GM21526 (cell line): Measurements from ENCODE around the gene PODXL2.
A peak's percentile ranks its signal among the peaks of the same experiment; 100 is the strongest.

Experiments
- ATAC-seq: cut with Tn5 transposase; IDR thresholded peaks from one replicate; pipeline ENCODE4 v1.9.1; 2021; ENCODE audit warnings: moderate library complexity; ENCODE audit not compliant: unreplicated experiment, low FRiP score

The PODXL2 gene, protein sequence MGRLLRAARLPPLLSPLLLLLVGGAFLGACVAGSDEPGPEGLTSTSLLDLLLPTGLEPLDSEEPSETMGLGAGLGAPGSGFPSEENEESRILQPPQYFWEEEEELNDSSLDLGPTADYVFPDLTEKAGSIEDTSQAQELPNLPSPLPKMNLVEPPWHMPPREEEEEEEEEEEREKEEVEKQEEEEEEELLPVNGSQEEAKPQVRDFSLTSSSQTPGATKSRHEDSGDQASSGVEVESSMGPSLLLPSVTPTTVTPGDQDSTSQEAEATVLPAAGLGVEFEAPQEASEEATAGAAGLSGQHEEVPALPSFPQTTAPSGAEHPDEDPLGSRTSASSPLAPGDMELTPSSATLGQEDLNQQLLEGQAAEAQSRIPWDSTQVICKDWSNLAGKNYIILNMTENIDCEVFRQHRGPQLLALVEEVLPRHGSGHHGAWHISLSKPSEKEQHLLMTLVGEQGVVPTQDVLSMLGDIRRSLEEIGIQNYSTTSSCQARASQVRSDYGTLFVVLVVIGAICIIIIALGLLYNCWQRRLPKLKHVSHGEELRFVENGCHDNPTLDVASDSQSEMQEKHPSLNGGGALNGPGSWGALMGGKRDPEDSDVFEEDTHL

GRCh38 chr3:127628788-127629466, at the start of gene PODXL2:
Gene PODXL2 (plus strand): TSS chr3:127629185. CDS start chr3:127629220, 35 bp downstream.
- peak; percentile 45 for ATAC-seq

- ATAC-seq = no peak
These were observed 48.5 kb upstream of the PODXL2 start for GRCh38 chr3:127580327-127581060.

GRCh38 chr3:127584734-127585133, 44.3 kb upstream of the PODXL2 start:
- ATAC-seq = no peak

GRCh38 chr3:127585163-127585812, 43.7 kb upstream of the PODXL2 start:
- ATAC-seq = no peak

DNA sequence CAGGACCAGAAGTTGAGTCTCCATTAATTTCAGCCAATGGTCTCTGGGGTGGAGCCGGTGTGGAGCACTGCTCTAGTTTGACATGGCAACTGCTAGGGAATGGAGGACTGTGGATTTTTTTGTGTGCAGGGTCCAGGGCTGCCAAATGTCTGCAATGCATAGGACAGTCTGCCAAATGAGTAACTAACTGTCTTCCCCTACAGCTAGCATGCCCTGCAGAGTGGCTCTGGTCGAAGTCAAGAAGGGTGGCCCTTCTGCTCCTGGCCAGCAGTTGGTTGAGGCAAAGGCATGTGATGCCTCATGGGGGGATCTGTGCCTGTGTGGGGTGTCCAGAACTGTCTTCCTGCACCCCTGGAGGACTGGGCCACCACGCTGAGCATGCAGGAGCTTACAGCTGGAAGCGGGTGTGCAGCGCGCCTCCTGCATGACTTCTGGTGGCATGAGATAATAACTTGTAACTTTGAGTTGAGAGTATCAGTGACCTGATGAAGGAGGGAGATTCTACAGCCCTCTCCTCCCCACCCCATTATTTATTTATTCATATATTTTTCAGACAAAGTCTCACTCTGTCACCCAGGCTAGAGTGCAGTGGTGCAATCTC, 43.1 kb upstream of the PODXL2 start:
- ATAC-seq = no peak

DNA sequence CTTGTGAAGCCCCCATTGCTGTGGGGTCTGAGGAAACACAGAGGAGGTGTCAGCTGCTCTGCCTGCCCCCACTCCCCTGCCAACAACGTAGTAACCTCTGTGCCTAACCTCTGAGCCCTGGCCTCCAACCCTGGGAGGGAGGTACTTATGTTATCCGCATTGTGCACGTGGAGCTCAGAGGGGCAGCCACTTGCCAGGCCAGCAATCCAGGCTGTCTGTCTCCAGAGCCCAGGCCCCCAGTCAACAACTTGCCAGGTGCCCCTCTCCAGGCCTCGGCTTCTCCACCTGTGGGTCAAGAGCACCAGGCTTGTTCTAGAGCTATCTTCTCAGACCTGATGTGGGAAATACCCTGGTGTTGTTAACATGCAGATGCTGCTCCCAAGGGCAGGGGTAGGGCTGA, 41.1 kb upstream of the PODXL2 start:
- no peak for ATAC-seq

DNA sequence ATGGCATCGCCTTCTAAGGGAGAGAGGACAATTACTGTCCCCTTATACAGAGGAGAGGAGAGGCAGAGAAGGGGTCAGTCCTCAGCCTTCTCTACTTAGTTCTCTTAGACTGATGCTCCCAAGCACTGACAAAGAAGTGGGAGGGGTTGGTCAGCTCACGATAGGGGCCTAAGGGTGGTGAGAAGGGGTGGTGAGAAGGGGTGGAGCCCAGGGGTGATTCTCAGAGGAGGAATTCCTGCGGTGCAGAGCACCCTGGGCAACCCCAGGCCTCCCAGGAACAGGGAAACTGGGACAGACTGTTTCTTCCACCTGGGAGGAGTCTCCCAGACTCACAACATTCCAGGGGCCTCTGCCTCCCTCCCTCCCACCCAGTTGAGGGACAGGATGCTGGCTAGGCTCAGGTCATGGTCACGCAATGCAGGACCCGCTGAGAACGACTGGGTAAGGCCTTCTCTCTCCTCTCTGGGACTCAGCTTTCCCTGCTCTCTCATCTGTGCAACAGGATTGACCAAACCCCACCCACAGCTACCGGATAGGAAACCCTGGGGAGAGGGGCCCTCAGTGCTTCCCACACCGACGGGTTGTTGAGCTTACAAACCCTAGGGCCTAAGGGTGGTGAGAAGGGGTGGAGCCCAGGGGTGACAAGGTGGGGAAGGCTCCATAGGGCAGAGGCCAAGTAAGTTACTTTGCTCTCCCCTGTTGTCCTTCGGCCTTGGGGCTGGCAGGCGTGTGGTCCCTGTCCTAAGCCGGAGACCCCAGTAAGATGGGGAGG, 40.0 kb upstream of the PODXL2 start:
- ATAC-seq = no peak

- ATAC-seq = peak; percentile 4
These were observed 39.2 kb upstream of the PODXL2 start for GRCh38 chr3:127589600-127590281.

GRCh38 chr3:127590282-127590592, 38.7 kb upstream of the PODXL2 start:
- ATAC-seq = peak; percentile 28

DNA sequence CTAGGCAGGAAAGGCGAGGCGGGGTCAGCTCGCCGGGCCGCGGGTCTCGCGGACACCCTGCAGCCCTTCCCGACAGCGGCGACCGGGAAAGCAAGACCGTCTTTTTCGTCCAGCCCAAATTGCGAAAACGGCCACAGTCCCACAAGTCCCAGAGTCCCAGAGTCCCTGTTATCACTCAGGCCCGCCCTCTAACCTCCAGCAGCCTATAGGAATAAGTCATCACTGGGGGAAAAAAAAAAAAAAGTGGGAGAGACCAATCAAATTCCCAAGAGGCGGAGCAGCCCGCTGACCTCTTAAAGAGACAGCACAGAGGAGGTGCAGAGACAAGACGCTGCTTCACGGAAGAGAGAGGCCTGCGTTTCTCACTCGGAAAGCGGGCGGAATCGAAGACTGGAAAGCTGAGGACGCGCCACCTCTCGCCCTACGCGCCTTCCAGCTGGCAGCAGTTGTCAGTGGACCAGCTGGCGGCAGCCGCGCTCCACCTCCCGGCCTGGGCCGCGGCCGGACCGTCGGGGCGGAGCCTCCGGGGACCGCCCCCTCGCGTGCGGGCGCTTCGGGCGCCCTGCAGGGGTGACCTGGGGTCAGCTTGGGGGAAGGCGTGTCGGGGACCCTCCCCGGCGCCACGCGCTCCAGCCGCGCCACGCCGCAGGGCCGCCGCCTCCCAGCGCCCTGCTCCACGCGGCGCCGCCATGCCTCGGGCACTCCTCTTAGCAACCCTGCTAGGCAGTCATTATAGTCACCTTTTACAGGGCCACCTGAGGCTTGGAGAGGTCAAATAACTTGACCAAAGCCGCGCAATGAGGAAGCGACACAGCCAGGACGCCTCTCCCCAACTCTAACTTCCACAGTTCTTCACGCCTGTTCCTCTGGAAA, 38.2 kb upstream of the PODXL2 start, which contains the start of gene TPRA1:
TSS of gene TPRA1 (minus strand) at position 141 of the 873 bp plus-strand sequence. CDS start 10,587 bp downstream, outside the sequence.
- peak; percentile 69 for ATAC-seq

- no peak for ATAC-seq
These were observed 35.8 kb upstream of the PODXL2 start for GRCh38 chr3:127593178-127593577.

GRCh38 chr3:127595303-127595702, 33.7 kb upstream of the PODXL2 start:
- no peak for ATAC-seq

DNA sequence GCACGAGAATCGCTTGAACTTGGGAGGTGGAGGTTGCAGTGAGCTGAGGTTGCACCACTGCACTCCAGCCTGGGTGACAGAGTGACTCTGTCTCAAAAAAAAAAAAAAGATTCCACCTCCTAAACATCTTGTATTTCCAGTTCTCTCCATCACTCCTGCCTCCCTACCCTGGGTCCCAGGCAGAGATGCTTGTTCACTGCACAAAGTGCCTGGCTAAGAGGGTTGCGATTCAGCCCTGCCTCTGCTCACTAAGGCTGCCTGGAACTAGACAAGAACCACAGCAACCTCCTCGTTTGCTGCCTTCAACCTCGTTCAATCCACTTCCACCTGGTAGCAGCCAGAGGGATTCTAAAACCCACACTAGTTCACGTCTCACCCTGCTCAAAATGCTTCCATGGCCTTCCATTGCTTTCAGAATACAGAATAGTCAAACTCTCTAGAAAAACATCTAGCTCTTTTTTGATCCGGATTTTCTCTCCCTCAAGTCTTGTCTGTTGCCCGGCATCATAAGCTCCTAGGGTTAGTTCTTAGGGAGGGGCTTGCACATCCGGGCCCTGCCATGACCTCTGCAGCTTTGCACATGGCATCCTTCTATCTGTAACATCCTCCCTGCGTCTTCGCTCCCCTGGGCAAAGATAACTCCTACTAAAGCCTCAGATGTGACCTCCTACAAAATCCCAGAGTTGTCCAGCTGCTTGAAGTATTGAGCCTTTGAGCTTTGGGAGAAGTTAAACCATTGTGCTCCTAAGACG, 31.8 kb upstream of the PODXL2 start:
- no peak for ATAC-seq

- ATAC-seq = no peak
These were observed 30.0 kb upstream of the PODXL2 start for GRCh38 chr3:127598841-127599570.

GRCh38 chr3:127600749-127601456, 28.1 kb upstream of the PODXL2 start:
- ATAC-seq = no peak

GRCh38 chr3:127604035-127604434, 24.9 kb upstream of the PODXL2 start:
- no peak for ATAC-seq
